Measurements from ENCODE around the gene H1-8.

Gene H1-8

GRCh38 chr3:129593230-129593594 is 50.2 kb downstream of the H1-8 start:
- no peak for TF ChIP-seq EGR1 (IDR thresholded peaks at IDR 0.05)
- TF ChIP-seq USF1 (IDR thresholded peaks at IDR 0.05) = no peak
- no peak for TF ChIP-seq REST (IDR thresholded peaks at IDR 0.05; ENCODE audit: low read depth)
- no peak for TF ChIP-seq CEBPB (IDR thresholded peaks at IDR 0.05)
- no peak for TF ChIP-seq CREB1 (IDR thresholded peaks at IDR 0.05; ENCODE audit: low read depth)
- TF ChIP-seq EP300 (IDR thresholded peaks at IDR 0.05; ENCODE audit: borderline replicate concordance) = no peak
- no peak for TF ChIP-seq RAD21 (IDR thresholded peaks at IDR 0.05; ENCODE audit: low read depth)

GRCh38 chr3:129593595-129594339 is 50.8 kb downstream of the H1-8 start:
- TF ChIP-seq NFIC (IDR thresholded peaks at IDR 0.05) (no peak), USF1 (IDR thresholded peaks at IDR 0.05) (no peak), RAD21 (IDR thresholded peaks at IDR 0.05; ENCODE audit: low read depth) (no peak), EGR1 (IDR thresholded peaks at IDR 0.05) (no peak), CREB1 (IDR thresholded peaks at IDR 0.05; ENCODE audit: low read depth) (no peak), TEAD4 (IDR thresholded peaks at IDR 0.05) (no peak), FOXM1 (IDR thresholded peaks at IDR 0.05; ENCODE audit: borderline replicate concordance, low read depth) (no peak)

GRCh38 chr3:129594409-129594808 is 51.4 kb downstream of the H1-8 start:
- TF ChIP-seq REST (IDR thresholded peaks at IDR 0.05; ENCODE audit: low read depth) = no peak
- no peak for TF ChIP-seq MAX (IDR thresholded peaks at IDR 0.05)
- no peak for TF ChIP-seq RAD21 (IDR thresholded peaks at IDR 0.05; ENCODE audit: low read depth)
- TF ChIP-seq EP300 (IDR thresholded peaks at IDR 0.05; ENCODE audit: borderline replicate concordance) = no peak
- no peak for TF ChIP-seq EGR1 (IDR thresholded peaks at IDR 0.05)
- no peak for TF ChIP-seq ZBTB7A (IDR thresholded peaks at IDR 0.05; ENCODE audit: low read depth)
- no peak for TF ChIP-seq USF1 (IDR thresholded peaks at IDR 0.05)
- no peak for TF ChIP-seq NFIC (IDR thresholded peaks at IDR 0.05)
- TF ChIP-seq FOXM1 (IDR thresholded peaks at IDR 0.05; ENCODE audit: borderline replicate concordance, low read depth) = no peak
- TF ChIP-seq TEAD4 (IDR thresholded peaks at IDR 0.05) = no peak
- TF ChIP-seq TAF1 (IDR thresholded peaks at IDR 0.05; ENCODE audit: low read depth) = no peak
- no peak for TF ChIP-seq TCF12 (IDR thresholded peaks at IDR 0.05; ENCODE audit: low read depth)

- TF ChIP-seq RAD21 (IDR thresholded peaks at IDR 0.05; ENCODE audit: low read depth) = no peak
- TF ChIP-seq EGR1 (IDR thresholded peaks at IDR 0.05) = no peak
- TF ChIP-seq REST (IDR thresholded peaks at IDR 0.05; ENCODE audit: low read depth) = no peak
- no peak for TF ChIP-seq USF1 (IDR thresholded peaks at IDR 0.05)
- no peak for TF ChIP-seq ZBTB7A (IDR thresholded peaks at IDR 0.05; ENCODE audit: low read depth)
- no peak for TF ChIP-seq CREB1 (IDR thresholded peaks at IDR 0.05; ENCODE audit: low read depth)
- TF ChIP-seq FOXM1 (IDR thresholded peaks at IDR 0.05; ENCODE audit: borderline replicate concordance, low read depth) = no peak
- no peak for TF ChIP-seq MAX (IDR thresholded peaks at IDR 0.05)
- TF ChIP-seq EP300 (IDR thresholded peaks at IDR 0.05; ENCODE audit: borderline replicate concordance) = no peak
- no peak for TF ChIP-seq NFIC (IDR thresholded peaks at IDR 0.05)
- TF ChIP-seq TEAD4 (IDR thresholded peaks at IDR 0.05) = no peak
- TF ChIP-seq CEBPB (IDR thresholded peaks at IDR 0.05) = no peak
- TF ChIP-seq YY1 (IDR thresholded peaks at IDR 0.05; ENCODE audit: low read depth) = no peak
- no peak for TF ChIP-seq TCF12 (IDR thresholded peaks at IDR 0.05; ENCODE audit: low read depth)
- TF ChIP-seq TAF1 (IDR thresholded peaks at IDR 0.05; ENCODE audit: low read depth) = no peak
Observed at GRCh38 chr3:129594907-129595390, 52.0 kb downstream of the H1-8 start.

Data from Ishikawa (cell line).